CD8-positive, alpha-beta memory T cell (primary cell): ENCODE measurements around the gene STYXL1. TPM values are rescaled to one million over a fixed set of nuclear protein-coding genes. Genes with fewer than 3 reads are reported as not detected.

Experiments
- CTCF ChIA-PET: fragments of 350-600 bp; sonication (Branson Sonifier 250); formaldehyde crosslinking; loops from one replicate; lab custom pipeline; 2021; ENCODE audit warnings: antibody characterized with exemption; lab: Charles Lee
- POLR2A ChIA-PET: fragments of 350-600 bp; sonication (Branson Sonifier 250); formaldehyde crosslinking; loops from one replicate; lab custom pipeline; 2021; ENCODE audit warnings: antibody characterized with exemption; lab: Charles Lee
- DNase-seq, 5 donors: peaks; one replicate each; pipeline versions ENCODE4 v3.0.0 to v3.0.0-alpha.2; 2020 to 2022; ENCODE audit warnings: mixed read lengths in 1 of 5
- H3K27ac ChIP-seq: one replicate; pipeline ENCODE4 v1.7.0; 2013; ENCODE audit warnings: low read depth, mild to moderate bottlenecking, low read length, moderate library complexity
- H3K27me3 ChIP-seq: 2 replicates; pipeline ENCODE4 v1.7.0; 2013; ENCODE audit warnings: low read length, mild to moderate bottlenecking; ENCODE audit not compliant: insufficient read depth, poor library complexity, severe bottlenecking
- H3K36me3 ChIP-seq: 2 replicates; pipeline ENCODE4 v1.7.0; 2013; ENCODE audit warnings: mild to moderate bottlenecking, low read length, moderate library complexity; ENCODE audit not compliant: insufficient read depth
- H3K4me1 ChIP-seq: 2 replicates; pipeline ENCODE4 v1.7.0; 2013; ENCODE audit warnings: mild to moderate bottlenecking, low read length, moderate library complexity; ENCODE audit not compliant: insufficient read depth
- H3K4me3 ChIP-seq: 2 replicates; pipeline ENCODE4 v1.7.0; 2013; ENCODE audit warnings: mild to moderate bottlenecking, low read length
- H3K9me3 ChIP-seq: 2 replicates; pipeline ENCODE4 v1.7.0; 2013; ENCODE audit warnings: mild to moderate bottlenecking, low read length
- H3K27ac Mint-ChIP-seq, 8 donors: one replicate each; pipeline ENCODE4 v1.8.0; 2020 to 2021; ENCODE audit warnings: mixed read lengths in 8 of 8, mild to moderate bottlenecking in 6 of 8, inconsistent platforms in 3 of 8, moderate library complexity in 3 of 8
- H3K27me3 Mint-ChIP-seq, 2 donors: one replicate each; pipeline ENCODE4 v1.8.0; 2020 to 2021; ENCODE audit warnings: mixed read lengths in 2 of 2, mild to moderate bottlenecking in 1 of 2, moderate library complexity in 1 of 2
- H3K36me3 Mint-ChIP-seq, 3 donors: one replicate each; pipeline ENCODE4 v1.8.0; 2020 to 2021; ENCODE audit warnings: mixed read lengths in 3 of 3, inconsistent platforms in 1 of 3, mild to moderate bottlenecking in 1 of 3
- H3K4me1 Mint-ChIP-seq, 3 donors: one replicate each; pipeline ENCODE4 v1.8.0; 2020 to 2021; ENCODE audit warnings: mixed read lengths in 3 of 3, inconsistent platforms in 1 of 3, mild to moderate bottlenecking in 1 of 3
- H3K4me3 Mint-ChIP-seq, 7 donors: one replicate each; pipeline ENCODE4 v1.8.0; 2020 to 2021; ENCODE audit warnings: mixed read lengths in 7 of 7, mild to moderate bottlenecking in 6 of 7, moderate library complexity in 4 of 7, inconsistent platforms in 2 of 7
- H3K9me3 Mint-ChIP-seq, 5 donors: one replicate each; pipeline ENCODE4 v1.8.0; 2020 to 2022; ENCODE audit warnings: mixed read lengths in 5 of 5, mild to moderate bottlenecking in 3 of 5, moderate library complexity in 2 of 5, inconsistent platforms in 1 of 5
- polyA plus RNA-seq: library from polyadenylated mRNA; unstranded; fragments of 300-500 nt; fragmentation: Illumina TruSeq; gene quantifications from one replicate; pipeline ENCODE4 v1.2.3, GENCODE V29; 2021
- total RNA-seq, 2 experiments: library from RNA; stranded (reverse); gene quantifications; one replicate each; pipeline ENCODE4 v1.2.3, GENCODE V29; 2021

The STYXL1 gene
- total and polyA plus RNA-seq, 3 experiments from 2014 or later, result 40.2 to 60.9 (median 40.7) TPM

- Histone ChIP-seq H3K27me3 (no peaks in the 10 kb centered on the region), H3K9me3 (no peaks in the 10 kb centered on the region), H3K4me1 (no peaks in the 10 kb centered on the region), H3K27ac (no peak overlapping the region), H3K4me3 (no peak overlapping the region), H3K36me3 (no peaks in the 10 kb centered on the region)
- DNase-seq, result no peak
- H3K36me3 Mint-ChIP-seq, result peaks cover 0 to 3% (median 0%) of the 10 kb centered on the region in 3 donors
- ChIA-PET CTCF (no interaction called here), POLR2A (interaction anchor here (0.6 kb wide), 1 partner anchor 345 kb away, joined by 6 read pairs; no protein-coding TSS in a partner anchor)
- H3K4me3 Mint-ChIP-seq, result no peak overlapping the region
- H3K9me3 Mint-ChIP-seq, result peaks cover 0 to 2% (median 0%) of the 10 kb centered on the region in 5 donors
- H3K4me1 Mint-ChIP-seq, result peaks cover 4 to 7% (median 4%) of the 10 kb centered on the region in 3 donors
- H3K27ac Mint-ChIP-seq, result no peak overlapping the region
- H3K27me3 Mint-ChIP-seq, result peaks cover 0 to 1% of the 10 kb centered on the region in 2 donors
Observed at GRCh38 chr7:76072243-76073148, 24.7 kb upstream of the STYXL1 start.

- Mint-ChIP-seq H3K4me1 (no peaks in the 10 kb centered on the region), H3K36me3 (peaks cover 0 to 10% (median 3%) of the 10 kb centered on the region in 3 donors), H3K27me3 (peaks cover 0 to 1% of the 10 kb centered on the region in 2 donors), H3K9me3 (peaks cover 0 to 2% (median 0%) of the 10 kb centered on the region in 5 donors), H3K27ac (no peak overlapping the region), H3K4me3 (no peak overlapping the region)
- no peaks in the 10 kb centered on the region for H3K27me3 ChIP-seq
- DNase-seq, result no peak
- no peak overlapping the region for H3K4me3 ChIP-seq
- H3K4me1 ChIP-seq, result no peaks in the 10 kb centered on the region
- no peaks in the 10 kb centered on the region for H3K9me3 ChIP-seq
- ChIA-PET CTCF (interaction anchor here (1.0 kb wide), 1 partner anchor 21 kb away, joined by 3 read pairs; no protein-coding TSS in a partner anchor), POLR2A (no interaction called here)
- H3K36me3 ChIP-seq, result no peaks in the 10 kb centered on the region
- H3K27ac ChIP-seq, result no peak overlapping the region
Observed at GRCh38 chr7:76071316-76072242, 23.8 kb upstream of the STYXL1 start.

GRCh38 chr7:76069238-76069638, 21.4 kb upstream of the STYXL1 start:
- Histone ChIP-seq H3K27ac (no peak overlapping the region), H3K4me3 (no peak overlapping the region), H3K9me3 (no peaks in the 10 kb centered on the region), H3K4me1 (no peaks in the 10 kb centered on the region), H3K36me3 (peaks cover 12% of the 10 kb centered on the region), H3K27me3 (no peaks in the 10 kb centered on the region)
- no peaks in the 10 kb centered on the region for H3K27me3 Mint-ChIP-seq
- DNase-seq, result no peak
- CTCF ChIA-PET, result no interaction called here
- POLR2A ChIA-PET, result no interaction called here
- H3K27ac Mint-ChIP-seq, result peak overlapping the region in 1 of 8 donors; percentile 83
- H3K4me3 Mint-ChIP-seq, result no peak overlapping the region
- no peaks in the 10 kb centered on the region for H3K4me1 Mint-ChIP-seq
- peaks cover 0 to 34% (median 15%) of the 10 kb centered on the region in 3 donors for H3K36me3 Mint-ChIP-seq
- peaks cover 0 to 2% (median 0%) of the 10 kb centered on the region in 5 donors for H3K9me3 Mint-ChIP-seq

GRCh38 chr7:76066716-76067503, 19.1 kb upstream of the STYXL1 start:
- peaks cover 7 to 56% (median 23%) of the 10 kb centered on the region in 3 donors for H3K36me3 Mint-ChIP-seq

GRCh38 chr7:76065016-76065612, 17.3 kb upstream of the STYXL1 start:
- no peak for DNase-seq
- no peaks in the 10 kb centered on the region for H3K4me1 Mint-ChIP-seq
- CTCF ChIA-PET, result no interaction called here

More at GRCh38 chr7:76066716-76067503, 19.1 kb upstream of the STYXL1 start:
- Histone ChIP-seq H3K36me3 (peaks cover 24% of the 10 kb centered on the region), H3K4me1 (no peaks in the 10 kb centered on the region), H3K4me3 (no peak overlapping the region), H3K27me3 (no peaks in the 10 kb centered on the region), H3K27ac (no peak overlapping the region), H3K9me3 (no peaks in the 10 kb centered on the region)
- Mint-ChIP-seq H3K4me1 (no peaks in the 10 kb centered on the region), H3K4me3 (no peak overlapping the region), H3K27ac (peak overlapping the region in 2 of 8 donors; percentile 6 to 73), H3K27me3 (no peaks in the 10 kb centered on the region), H3K9me3 (no peaks in the 10 kb centered on the region)
- POLR2A ChIA-PET, result no interaction called here
- no peak for DNase-seq
- CTCF ChIA-PET, result no interaction called here

GRCh38 chr7:76064208-76064970, 16.6 kb upstream of the STYXL1 start:
- no peak overlapping the region for H3K27ac Mint-ChIP-seq
- ChIA-PET CTCF (no interaction called here), POLR2A (no interaction called here)
- Histone ChIP-seq H3K27me3 (no peaks in the 10 kb centered on the region), H3K4me1 (no peaks in the 10 kb centered on the region), H3K9me3 (no peaks in the 10 kb centered on the region), H3K27ac (no peak overlapping the region), H3K36me3 (peaks cover 43% of the 10 kb centered on the region), H3K4me3 (no peak overlapping the region)
- peaks cover 8 to 81% (median 28%) of the 10 kb centered on the region in 3 donors for H3K36me3 Mint-ChIP-seq
- no peaks in the 10 kb centered on the region for H3K4me1 Mint-ChIP-seq
- no peaks in the 10 kb centered on the region for H3K27me3 Mint-ChIP-seq
- no peaks in the 10 kb centered on the region for H3K9me3 Mint-ChIP-seq
- DNase-seq, result no peak
- no peak overlapping the region for H3K4me3 Mint-ChIP-seq

More at GRCh38 chr7:76065016-76065612, 17.3 kb upstream of the STYXL1 start:
- no peaks in the 10 kb centered on the region for H3K4me1 ChIP-seq
- no peaks in the 10 kb centered on the region for H3K9me3 ChIP-seq
- H3K4me3 ChIP-seq, result no peak overlapping the region
- H3K27ac ChIP-seq, result no peak overlapping the region
- H3K27ac Mint-ChIP-seq, result peak overlapping the region in 1 of 8 donors; percentile 43
- H3K27me3 ChIP-seq, result no peaks in the 10 kb centered on the region
- H3K36me3 Mint-ChIP-seq, result peaks cover 8 to 74% (median 28%) of the 10 kb centered on the region in 3 donors
- POLR2A ChIA-PET, result no interaction called here
- peaks cover 37% of the 10 kb centered on the region for H3K36me3 ChIP-seq
- no peaks in the 10 kb centered on the region for H3K27me3 Mint-ChIP-seq
- no peaks in the 10 kb centered on the region for H3K9me3 Mint-ChIP-seq
- H3K4me3 Mint-ChIP-seq, result no peak overlapping the region
